Measurements from ENCODE around the gene EEFSEC. TPM values are rescaled to one million over a fixed set of nuclear protein-coding genes. Genes with fewer than 3 reads are reported as not detected.

EEFSEC gene
- total RNA-seq, 4 donors from 2014 or later, result 9.1 to 17.4 (median 15.8) TPM

GRCh38 chr3:128430301-128430700 is 277.0 kb downstream of the EEFSEC start:
- WGBS, result 85% methylated on average over 8 of the region's 10 CpGs
- TF ChIP-seq POLR2AphosphoS5 (IDR thresholded peaks at IDR 0.05), result no peak
- no peak for TF ChIP-seq POLR2A (IDR thresholded peaks at IDR 0.05; ENCODE audit: low read depth)
- no peak for TF ChIP-seq EP300 (IDR thresholded peaks at IDR 0.05)
- no peak for TF ChIP-seq CTCF (IDR thresholded peaks at IDR 0.05)
- intact Hi-C loops (cut with DNase I), result no loop called here
- no peak overlapping the region for H3K4me3 ChIP-seq
- no peaks in the 10 kb centered on the region for H3K36me3 ChIP-seq
- H3K4me1 ChIP-seq, result peaks cover 9 to 27% (median 24%) of the 10 kb centered on the region in 4 donors
- no peak for DNase-seq (ENCODE audit: extremely low spot score)
- H3K27me3 ChIP-seq, result peaks cover 0 to 100% (median 33%) of the 10 kb centered on the region in 4 donors
- no peaks in the 10 kb centered on the region for H3K9me3 ChIP-seq
- H3K27ac ChIP-seq (replicated peaks in 1 of 4), result no peak overlapping the region

GRCh38 chr3:128430731-128431130 is 277.4 kb downstream of the EEFSEC start:
- Histone ChIP-seq H3K4me3 (no peak overlapping the region), H3K9me3 (no peaks in the 10 kb centered on the region), H3K36me3 (no peaks in the 10 kb centered on the region), H3K27me3 (peaks cover 0 to 100% (median 33%) of the 10 kb centered on the region in 4 donors), H3K27ac (replicated peaks in 1 of 4) (no peak overlapping the region), H3K4me1 (peaks cover 9 to 26% (median 24%) of the 10 kb centered on the region in 4 donors)
- intact Hi-C loops (cut with DNase I), result no loop called here
- TF ChIP-seq POLR2AphosphoS5 (IDR thresholded peaks at IDR 0.05) (no peak), POLR2A (IDR thresholded peaks at IDR 0.05; ENCODE audit: low read depth) (no peak), CTCF (IDR thresholded peaks at IDR 0.05) (no peak), EP300 (IDR thresholded peaks at IDR 0.05) (no peak)
- no peak for DNase-seq (ENCODE audit: extremely low spot score)
- 86% methylated on average over 8 of the region's 8 CpGs for WGBS

GRCh38 chr3:128431803-128432300 is 278.6 kb downstream of the EEFSEC start:
- WGBS, result 77% methylated on average over 13 of the region's 13 CpGs
- Histone ChIP-seq H3K4me1 (peaks cover 6 to 15% (median 14%) of the 10 kb centered on the region in 4 donors), H3K9me3 (no peaks in the 10 kb centered on the region), H3K27ac (replicated peaks in 1 of 4) (no peak overlapping the region), H3K36me3 (no peaks in the 10 kb centered on the region), H3K4me3 (no peak overlapping the region), H3K27me3 (peaks cover 0 to 95% (median 33%) of the 10 kb centered on the region in 4 donors)
- no peak for DNase-seq (ENCODE audit: extremely low spot score)
- no peak for TF ChIP-seq POLR2A (IDR thresholded peaks at IDR 0.05; ENCODE audit: low read depth)
- TF ChIP-seq POLR2AphosphoS5 (IDR thresholded peaks at IDR 0.05), result no peak
- no peak for TF ChIP-seq EP300 (IDR thresholded peaks at IDR 0.05)
- TF ChIP-seq CTCF (IDR thresholded peaks at IDR 0.05), result no peak
- intact Hi-C loops (cut with DNase I), result no loop called here

GRCh38 chr3:128432301-128432970 is 279.2 kb downstream of the EEFSEC start:
- H3K36me3 ChIP-seq, result no peaks in the 10 kb centered on the region
- intact Hi-C loops (cut with DNase I), result no loop called here
- peak overlapping the region; percentile 41 to 50 (median 43) for H3K4me3 ChIP-seq
- H3K4me1 ChIP-seq, result peaks cover 6 to 15% (median 14%) of the 10 kb centered on the region in 4 donors
- H3K27me3 ChIP-seq, result peaks cover 0 to 89% (median 33%) of the 10 kb centered on the region in 4 donors
- DNase-seq (ENCODE audit: extremely low spot score), result no peak
- TF ChIP-seq POLR2AphosphoS5 (IDR thresholded peaks at IDR 0.05) (no peak), CTCF (IDR thresholded peaks at IDR 0.05) (no peak), EP300 (IDR thresholded peaks at IDR 0.05) (no peak), POLR2A (IDR thresholded peaks at IDR 0.05; ENCODE audit: low read depth) (no peak)
- no peak overlapping the region for H3K27ac ChIP-seq (replicated peaks in 1 of 4)
- H3K9me3 ChIP-seq, result no peaks in the 10 kb centered on the region
- WGBS, result 27% methylated on average over 18 of the region's 43 CpGs
